ENCODE results near the gene PLEKHG4. TPM values are rescaled to one million over a fixed set of nuclear protein-coding genes. Genes with fewer than 3 reads are reported as not detected.

The PLEKHG4 gene
- total RNA-seq, 1 experiment from 2014 or later, result 14.0 TPM

- no TSS peak for BruUV-seq (replicated peaks)
- Histone ChIP-seq H3K9me3 (ENCODE audit: insufficient read depth, low read depth) (no peaks in the 10 kb centered on the region), H3K27me3 (ENCODE audit: insufficient read depth, low read depth) (no peaks in the 10 kb centered on the region; the same call in 1 of the 2 replicates), H3K36me3 (ENCODE audit: low read depth) (no peaks in the 10 kb centered on the region), H3K4me2 (no peak overlapping the region), H3K4me3 (no peak overlapping the region), H3K27ac (no peak overlapping the region), H3K9me2 (ENCODE audit: insufficient read depth) (no peaks in the 10 kb centered on the region), H3K4me1 (replicated peaks; ENCODE audit: insufficient read depth) (peaks cover 5% of the 10 kb centered on the region), H4K20me1 (ENCODE audit: insufficient read depth) (no peaks in the 10 kb centered on the region), H2AFZ (no peak overlapping the region), H3K79me2 (ENCODE audit: low read depth) (no peaks in the 10 kb centered on the region), H3F3A (ENCODE audit: insufficient read depth, low read depth) (peaks cover 4% of the 10 kb centered on the region; the same call in 1 of the 2 replicates)
- no peak for DNase-seq
- ChIA-PET POLR2A (ENCODE audit: unreplicated experiment) (no interaction called here), CTCF (no interaction called here)
- intact Hi-C loops (cut with micrococcal nuclease; ENCODE audit: unreplicated experiment), result no loop called here
- TF ChIP-seq, protein P1, sequence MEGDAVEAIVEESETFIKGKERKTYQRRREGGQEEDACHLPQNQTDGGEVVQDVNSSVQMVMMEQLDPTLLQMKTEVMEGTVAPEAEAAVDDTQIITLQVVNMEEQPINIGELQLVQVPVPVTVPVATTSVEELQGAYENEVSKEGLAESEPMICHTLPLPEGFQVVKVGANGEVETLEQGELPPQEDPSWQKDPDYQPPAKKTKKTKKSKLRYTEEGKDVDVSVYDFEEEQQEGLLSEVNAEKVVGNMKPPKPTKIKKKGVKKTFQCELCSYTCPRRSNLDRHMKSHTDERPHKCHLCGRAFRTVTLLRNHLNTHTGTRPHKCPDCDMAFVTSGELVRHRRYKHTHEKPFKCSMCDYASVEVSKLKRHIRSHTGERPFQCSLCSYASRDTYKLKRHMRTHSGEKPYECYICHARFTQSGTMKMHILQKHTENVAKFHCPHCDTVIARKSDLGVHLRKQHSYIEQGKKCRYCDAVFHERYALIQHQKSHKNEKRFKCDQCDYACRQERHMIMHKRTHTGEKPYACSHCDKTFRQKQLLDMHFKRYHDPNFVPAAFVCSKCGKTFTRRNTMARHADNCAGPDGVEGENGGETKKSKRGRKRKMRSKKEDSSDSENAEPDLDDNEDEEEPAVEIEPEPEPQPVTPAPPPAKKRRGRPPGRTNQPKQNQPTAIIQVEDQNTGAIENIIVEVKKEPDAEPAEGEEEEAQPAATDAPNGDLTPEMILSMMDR (conservative IDR thresholded peaks at IDR 0.05), result no peak
- TF ChIP-seq EZH2 (IDR thresholded peaks at IDR 0.05; ENCODE audit: low read depth), result no peak
These were observed 26.5 kb upstream of the PLEKHG4 start for GRCh38 chr16:67252609-67253497.

GRCh38 chr16:67254801-67255552 lies 24.4 kb upstream of the PLEKHG4 start:
- Histone ChIP-seq H4K20me1 (ENCODE audit: insufficient read depth) (no peaks in the 10 kb centered on the region), H3K27me3 (ENCODE audit: insufficient read depth, low read depth) (no peaks in the 10 kb centered on the region), H3K27ac (no peak overlapping the region), H3K4me3 (no peak overlapping the region), H3K4me2 (no peak overlapping the region), H3K36me3 (ENCODE audit: low read depth) (no peaks in the 10 kb centered on the region), H3K9me2 (ENCODE audit: insufficient read depth) (no peaks in the 10 kb centered on the region), H3K9me3 (ENCODE audit: insufficient read depth, low read depth) (no peaks in the 10 kb centered on the region), H3K79me2 (ENCODE audit: low read depth) (no peaks in the 10 kb centered on the region), H3K4me1 (replicated peaks; ENCODE audit: insufficient read depth) (no peaks in the 10 kb centered on the region), H2AFZ (no peak overlapping the region), H3F3A (ENCODE audit: insufficient read depth, low read depth) (no peaks in the 10 kb centered on the region; the same call in 1 of the 2 replicates)
- BruUV-seq (replicated peaks), result no TSS peak
- no peak for TF ChIP-seq EZH2 (IDR thresholded peaks at IDR 0.05; ENCODE audit: low read depth)
- TF ChIP-seq, protein P1 (conservative IDR thresholded peaks at IDR 0.05), result no peak
- DNase-seq, result no peak
- ChIA-PET POLR2A (ENCODE audit: unreplicated experiment) (no interaction called here), CTCF (no interaction called here)
- intact Hi-C loops (cut with micrococcal nuclease; ENCODE audit: unreplicated experiment), result no loop called here

GRCh38 chr16:67255553-67256221 lies 23.6 kb upstream of the PLEKHG4 start:
- CTCF ChIA-PET, result no interaction called here
- no TSS peak for BruUV-seq (replicated peaks)

More at GRCh38 chr16:67255553-67256221, 23.6 kb upstream of the PLEKHG4 start:
- H3K9me3 ChIP-seq (ENCODE audit: insufficient read depth, low read depth), result no peaks in the 10 kb centered on the region
- H3K27me3 ChIP-seq (ENCODE audit: insufficient read depth, low read depth), result no peaks in the 10 kb centered on the region
- H4K20me1 ChIP-seq (ENCODE audit: insufficient read depth), result no peaks in the 10 kb centered on the region
- POLR2A ChIA-PET (ENCODE audit: unreplicated experiment), result no interaction called here
- no peaks in the 10 kb centered on the region for H3K36me3 ChIP-seq (ENCODE audit: low read depth)
- no peak overlapping the region for H2AFZ ChIP-seq
- intact Hi-C loops (cut with micrococcal nuclease; ENCODE audit: unreplicated experiment), result no loop called here
- no peaks in the 10 kb centered on the region for H3K4me1 ChIP-seq (replicated peaks; ENCODE audit: insufficient read depth)
- no peaks in the 10 kb centered on the region for H3K9me2 ChIP-seq (ENCODE audit: insufficient read depth)
- no peak overlapping the region for H3K27ac ChIP-seq
- H3K4me3 ChIP-seq, result no peak overlapping the region
- no peak overlapping the region for H3K4me2 ChIP-seq
- no peak for DNase-seq
- TF ChIP-seq EZH2 (IDR thresholded peaks at IDR 0.05; ENCODE audit: low read depth), result no peak
- TF ChIP-seq, protein P1 (conservative IDR thresholded peaks at IDR 0.05), result no peak
- no peaks in the 10 kb centered on the region; the same call in 1 of the 2 replicates for H3F3A ChIP-seq (ENCODE audit: insufficient read depth, low read depth)
- no peaks in the 10 kb centered on the region for H3K79me2 ChIP-seq (ENCODE audit: low read depth)

All from PC-9 (cell line).